ENCODE results near the gene ULK1. TPM values are rescaled to one million over a fixed set of nuclear protein-coding genes. Genes with fewer than 3 reads are reported as not detected.

ULK1 gene
- total and polyA plus RNA-seq, 2 donors from 2014 or later = 11.4 to 33.4 TPM

GRCh38 chr12:131914179-131914702 is 19.8 kb downstream of the ULK1 start:
- Histone ChIP-seq H3K36me3 (ENCODE audit: control insufficient read depth in 2 of 3, insufficient read depth in 3 of 3, low read length in 3 of 3) (peaks cover 0 to 42% (median 10%) of the 10 kb centered on the region in 3 donors), H3K9me3 (ENCODE audit: control insufficient read depth in 2 of 3, insufficient read depth in 1 of 3, low read length in 3 of 3) (no peaks in the 10 kb centered on the region), H3K9ac (ENCODE audit: low read length in 3 of 3) (no peak overlapping the region), H3K27me3 (ENCODE audit: control insufficient read depth, insufficient read depth, low read length) (no peaks in the 10 kb centered on the region), H3K4me3 (ENCODE audit: low read length in 3 of 3) (no peak overlapping the region), H3K4me1 (ENCODE audit: control insufficient read depth in 2 of 3, insufficient read depth in 2 of 3, low read depth in 1 of 3, low read length in 3 of 3) (no peaks in the 10 kb centered on the region), H3K27ac (ENCODE audit: low read depth in 2 of 2, low read length in 2 of 2) (no peak overlapping the region)
- no peak for TF ChIP-seq CTCF (IDR thresholded peaks at IDR 0.05; ENCODE audit: borderline replicate concordance, extremely low read depth, insufficient read depth)
- no peak for FAIRE-seq
- no peak for DNase-seq
- intact Hi-C loops (cut with DNase I) = no loop called here

- FAIRE-seq (no peak), DNase-seq (no peak)
- Histone ChIP-seq H3K4me3 (ENCODE audit: low read length in 3 of 3) (no peak overlapping the region), H3K36me3 (ENCODE audit: control insufficient read depth in 2 of 3, insufficient read depth in 3 of 3, low read length in 3 of 3) (peaks cover 0 to 40% (median 14%) of the 10 kb centered on the region in 3 donors), H3K9me3 (ENCODE audit: control insufficient read depth in 2 of 3, insufficient read depth in 1 of 3, low read length in 3 of 3) (no peaks in the 10 kb centered on the region), H3K27me3 (ENCODE audit: control insufficient read depth, insufficient read depth, low read length) (no peaks in the 10 kb centered on the region), H3K27ac (ENCODE audit: low read depth in 2 of 2, low read length in 2 of 2) (no peak overlapping the region), H3K4me1 (ENCODE audit: control insufficient read depth in 2 of 3, insufficient read depth in 2 of 3, low read depth in 1 of 3, low read length in 3 of 3) (no peaks in the 10 kb centered on the region), H3K9ac (ENCODE audit: low read length in 3 of 3) (no peak overlapping the region)
- no peak for TF ChIP-seq CTCF (IDR thresholded peaks at IDR 0.05; ENCODE audit: borderline replicate concordance, extremely low read depth, insufficient read depth)
- intact Hi-C loops (cut with DNase I) = no loop called here
Observed at GRCh38 chr12:131915000-131915689, 20.7 kb downstream of the ULK1 start.

- Histone ChIP-seq H3K4me1 (ENCODE audit: control insufficient read depth in 2 of 3, insufficient read depth in 2 of 3, low read depth in 1 of 3, low read length in 3 of 3) (no peaks in the 10 kb centered on the region), H3K9me3 (ENCODE audit: control insufficient read depth in 2 of 3, insufficient read depth in 1 of 3, low read length in 3 of 3) (no peaks in the 10 kb centered on the region), H3K9ac (ENCODE audit: low read length in 3 of 3) (no peak overlapping the region), H3K27ac (ENCODE audit: low read depth in 2 of 2, low read length in 2 of 2) (no peak overlapping the region), H3K4me3 (ENCODE audit: low read length in 3 of 3) (no peak overlapping the region), H3K36me3 (ENCODE audit: control insufficient read depth in 2 of 3, insufficient read depth in 3 of 3, low read length in 3 of 3) (peaks cover 0 to 40% (median 13%) of the 10 kb centered on the region in 3 donors), H3K27me3 (ENCODE audit: control insufficient read depth, insufficient read depth, low read length) (no peaks in the 10 kb centered on the region)
- intact Hi-C loops (cut with DNase I) = no loop called here
- DNase-seq = no peak
- no peak for FAIRE-seq
- TF ChIP-seq CTCF (IDR thresholded peaks at IDR 0.05; ENCODE audit: borderline replicate concordance, extremely low read depth, insufficient read depth) = no peak
Observed at GRCh38 chr12:131915823-131916222, 21.4 kb downstream of the ULK1 start.
